Bronchial epithelial cell (primary cell): ENCODE data around the gene MEOX2. TPM values are rescaled to one million over a fixed set of nuclear protein-coding genes. Genes with fewer than 3 reads are reported as not detected.

Experiments used
- DNase-seq: peaks from one replicate; pipeline ENCODE4 v3.0.0-alpha.2; 2010; ENCODE audit warnings: low read depth
- FAIRE-seq: peaks from 2 replicates; lab custom pipeline; 2011; peaks lifted over from hg19 to GRCh38; lab: Jason Lieb, UNC
- H3K27me3 ChIP-seq: 2 replicates; pipeline ENCODE4 v1.5.1; 2011; ENCODE audit warnings: low read length; ENCODE audit not compliant: control insufficient read depth, insufficient read depth
- H3K36me3 ChIP-seq: 2 replicates; pipeline ENCODE4 v1.5.1; 2011; ENCODE audit warnings: low read length; ENCODE audit not compliant: control insufficient read depth, insufficient read depth
- H3K4me3 ChIP-seq: 2 replicates; pipeline ENCODE4 v1.5.1; 2011; ENCODE audit warnings: mild to moderate bottlenecking, low read depth, low read length, control low read depth
- total RNA-seq: library from RNA; depleted of rRNA; stranded (reverse); fragments of >200 nt; gene quantifications from 2 replicates; pipeline ENCODE4 v1.2.1, GENCODE V29; 2014
- TF ChIP-seq, protein P1 (sequence below): IDR thresholded peaks from 2 replicates; pipeline ENCODE4 v1.5.1; 2011; ENCODE audit warnings: mild to moderate bottlenecking, moderate library complexity, low read length, control low read depth, inconsistent platforms; ENCODE audit not compliant: insufficient read depth, severe bottlenecking

The MEOX2 gene
- total RNA-seq, 1 donor from 2014 or later, result not detected

- no peak for DNase-seq
- Histone ChIP-seq H3K36me3 (no peaks in the 10 kb centered on the region), H3K27me3 (peaks cover 33% of the 10 kb centered on the region), H3K4me3 (no peak overlapping the region)
- TF ChIP-seq, protein P1, sequence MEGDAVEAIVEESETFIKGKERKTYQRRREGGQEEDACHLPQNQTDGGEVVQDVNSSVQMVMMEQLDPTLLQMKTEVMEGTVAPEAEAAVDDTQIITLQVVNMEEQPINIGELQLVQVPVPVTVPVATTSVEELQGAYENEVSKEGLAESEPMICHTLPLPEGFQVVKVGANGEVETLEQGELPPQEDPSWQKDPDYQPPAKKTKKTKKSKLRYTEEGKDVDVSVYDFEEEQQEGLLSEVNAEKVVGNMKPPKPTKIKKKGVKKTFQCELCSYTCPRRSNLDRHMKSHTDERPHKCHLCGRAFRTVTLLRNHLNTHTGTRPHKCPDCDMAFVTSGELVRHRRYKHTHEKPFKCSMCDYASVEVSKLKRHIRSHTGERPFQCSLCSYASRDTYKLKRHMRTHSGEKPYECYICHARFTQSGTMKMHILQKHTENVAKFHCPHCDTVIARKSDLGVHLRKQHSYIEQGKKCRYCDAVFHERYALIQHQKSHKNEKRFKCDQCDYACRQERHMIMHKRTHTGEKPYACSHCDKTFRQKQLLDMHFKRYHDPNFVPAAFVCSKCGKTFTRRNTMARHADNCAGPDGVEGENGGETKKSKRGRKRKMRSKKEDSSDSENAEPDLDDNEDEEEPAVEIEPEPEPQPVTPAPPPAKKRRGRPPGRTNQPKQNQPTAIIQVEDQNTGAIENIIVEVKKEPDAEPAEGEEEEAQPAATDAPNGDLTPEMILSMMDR, result no peak
- no peak for FAIRE-seq
Observed at GRCh38 chr7:15684111-15684800, 2.2 kb downstream of the MEOX2 start.

GRCh38 chr7:15682751-15683245 lies 3.7 kb downstream of the MEOX2 start:
- Histone ChIP-seq H3K27me3 (peaks cover 25% of the 10 kb centered on the region), H3K36me3 (no peaks in the 10 kb centered on the region), H3K4me3 (no peak overlapping the region)
- TF ChIP-seq, protein P1, result no peak
- no peak for DNase-seq
- FAIRE-seq, result no peak

GRCh38 chr7:15682111-15682510 lies 4.4 kb downstream of the MEOX2 start:
- FAIRE-seq (no peak), DNase-seq (no peak)
- TF ChIP-seq, protein P1, result no peak
- Histone ChIP-seq H3K36me3 (no peaks in the 10 kb centered on the region), H3K4me3 (no peak overlapping the region), H3K27me3 (peaks cover 19% of the 10 kb centered on the region)

GRCh38 chr7:15681631-15682030 lies 4.9 kb downstream of the MEOX2 start:
- FAIRE-seq (no peak), DNase-seq (no peak)
- Histone ChIP-seq H3K27me3 (peaks cover 14% of the 10 kb centered on the region), H3K4me3 (no peak overlapping the region), H3K36me3 (no peaks in the 10 kb centered on the region)
- TF ChIP-seq, protein P1, result no peak

GRCh38 chr7:15681186-15681585 lies 5.3 kb downstream of the MEOX2 start:
- Histone ChIP-seq H3K27me3 (peaks cover 10% of the 10 kb centered on the region), H3K36me3 (no peaks in the 10 kb centered on the region), H3K4me3 (no peak overlapping the region)
- TF ChIP-seq, protein P1, result no peak
- DNase-seq, result no peak
- no peak for FAIRE-seq
